GM20431 (cell line): ENCODE results near the gene KLF14.
"Not testable (repeated sequence)": the region's sequence is repeated elsewhere in the genome, so short reads cannot be mapped to it uniquely, and the experiment has no call there.

Source experiments
- in situ Hi-C: fragments of 300-500 bp; cut with MseI, MboI; formaldehyde crosslinking; loops from one replicate; pipeline ENCODE4 v1.15.0; 2020; ENCODE audit warnings: low sequenced_read_pairs; ENCODE audit not compliant: unreplicated experiment

KLF14 gene

DNA sequence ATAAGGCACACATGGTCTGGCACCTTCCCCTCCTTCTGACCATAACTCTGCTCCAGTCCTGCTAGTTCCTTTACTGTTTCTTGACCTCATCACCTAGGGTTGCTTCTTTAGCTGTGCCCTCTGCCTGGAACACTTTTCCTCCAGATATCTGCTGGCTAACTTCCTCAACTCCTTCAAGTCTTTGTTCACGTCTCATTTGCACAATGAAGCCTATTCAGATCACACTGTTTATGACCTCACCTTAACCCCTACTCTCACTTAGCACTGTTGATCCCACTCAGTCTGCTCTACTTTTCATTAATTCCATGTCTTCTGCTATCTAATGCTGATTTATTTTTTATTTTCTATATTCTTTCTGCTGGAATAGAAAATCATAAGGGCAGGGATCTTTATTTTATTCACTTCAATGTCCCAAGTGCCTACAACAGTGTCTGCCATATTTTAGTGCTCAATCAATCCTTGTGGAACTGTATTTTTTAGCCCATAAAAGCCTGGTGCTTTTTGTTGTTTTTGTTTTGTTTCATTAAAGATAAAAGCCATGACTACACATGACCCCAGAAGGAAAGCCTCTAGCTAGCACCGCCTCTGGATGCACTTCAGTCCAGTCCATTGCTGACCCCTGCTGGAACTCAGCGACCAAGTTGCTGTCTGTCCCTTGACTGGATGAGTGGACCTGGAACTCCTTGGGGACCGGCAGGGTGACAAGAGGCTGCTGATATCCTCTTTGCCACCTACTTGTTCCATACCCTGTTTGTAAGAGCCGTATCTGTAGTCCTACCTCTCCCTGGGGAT is 12.3 kb downstream of the KLF14 start:
- in situ Hi-C loops: no loop called here

DNA sequence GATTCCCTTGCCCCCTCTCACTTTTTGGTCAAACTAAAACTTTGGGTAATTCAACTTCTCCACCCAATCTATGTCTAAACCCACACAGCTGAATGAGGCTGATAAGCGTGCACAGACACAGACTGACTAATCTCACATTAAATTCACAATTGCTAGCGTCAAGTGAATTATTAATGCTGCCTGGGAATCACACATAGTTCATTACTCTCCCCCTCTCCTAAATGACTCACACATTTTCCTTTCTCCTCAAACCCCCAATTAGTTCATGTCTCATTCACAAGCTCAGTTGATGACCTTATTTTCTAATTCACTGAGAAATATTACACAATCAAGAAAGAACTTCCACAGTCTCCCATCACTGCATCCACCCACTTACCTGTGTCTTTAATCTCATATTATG is 14.5 kb downstream of the KLF14 start:
- in situ Hi-C loops: no loop called here

DNA sequence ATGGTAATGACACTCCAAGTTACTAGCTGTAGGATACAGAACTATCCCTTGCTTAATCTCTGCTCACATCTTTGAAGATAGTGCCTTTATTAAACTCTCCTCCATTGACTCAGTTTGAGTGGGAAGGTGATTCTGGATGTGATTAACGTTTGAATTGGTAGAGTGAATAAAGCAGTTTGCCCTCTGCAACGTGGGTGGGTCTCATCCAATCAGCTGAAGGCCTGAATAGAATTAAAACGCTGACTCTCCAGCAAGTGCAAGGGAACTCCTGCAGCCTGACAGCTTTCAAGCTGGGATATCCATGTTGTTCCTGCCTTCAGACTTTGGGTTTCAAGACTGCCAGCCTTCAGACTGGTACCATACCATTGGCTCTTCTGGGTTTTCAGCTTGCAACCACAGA is 21.6 kb downstream of the KLF14 start:
- in situ Hi-C loops: no loop called here

GRCh38 chr7:130708766-130709165 is 25.2 kb downstream of the KLF14 start:
- in situ Hi-C loops: no loop called here

GRCh38 chr7:130708001-130708400 is 26.0 kb downstream of the KLF14 start:
- in situ Hi-C loops: no loop called here

GRCh38 chr7:130703851-130704250 is 30.2 kb downstream of the KLF14 start:
- in situ Hi-C loops: no loop called here

- in situ Hi-C loops: no loop called here
Measured at GRCh38 chr7:130701650-130702049, 32.4 kb downstream of the KLF14 start.

- in situ Hi-C loops: no loop called here
Measured at GRCh38 chr7:130700760-130701159, 33.2 kb downstream of the KLF14 start.

DNA sequence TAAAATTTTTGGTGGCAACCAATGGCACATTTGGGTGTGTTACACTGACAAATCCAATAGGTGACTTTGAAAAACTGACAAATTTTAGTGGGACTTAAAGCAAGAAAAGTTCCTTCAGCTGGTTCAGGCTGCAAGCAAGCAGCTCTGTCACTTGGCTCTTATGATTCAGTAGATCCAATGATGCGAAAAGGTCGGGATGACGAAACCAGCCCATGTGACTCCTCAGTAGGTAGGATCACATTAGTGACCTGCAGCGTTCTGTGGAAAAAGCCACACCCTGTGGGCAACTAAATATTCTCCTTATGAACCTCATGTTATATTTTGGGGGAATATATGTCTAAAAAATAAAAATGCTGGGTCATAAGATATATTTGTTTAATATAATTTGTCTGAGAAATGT is 34.3 kb downstream of the KLF14 start:
- in situ Hi-C loops: no loop called here

GRCh38 chr7:130697820-130698219 is 36.2 kb downstream of the KLF14 start:
- in situ Hi-C loops: no loop called here

DNA sequence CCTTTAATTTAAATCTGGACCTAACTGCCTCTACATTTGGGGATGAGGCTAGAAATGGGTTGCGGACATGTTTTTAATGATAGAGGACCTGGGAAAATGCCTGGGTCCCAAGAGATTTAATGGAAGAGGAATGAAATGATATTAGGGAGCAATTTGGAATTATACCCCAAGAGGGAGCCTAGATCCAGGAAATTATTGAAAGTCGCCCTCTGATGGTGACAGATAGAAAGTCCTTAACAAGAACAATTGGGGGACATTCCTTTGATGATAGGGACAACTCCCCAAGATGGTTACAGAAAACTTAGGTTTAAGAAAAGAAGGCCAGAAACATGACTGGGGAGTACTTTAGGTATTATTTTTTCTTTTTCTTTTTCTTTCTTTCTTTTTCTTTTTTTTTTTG is 38.2 kb downstream of the KLF14 start:
- in situ Hi-C loops: no loop called here

- in situ Hi-C loops: not testable (repeated sequence)
Measured at GRCh38 chr7:130692396-130692795, 41.6 kb downstream of the KLF14 start.

GRCh38 chr7:130689683-130690082 is 44.3 kb downstream of the KLF14 start:
- in situ Hi-C loops: no loop called here

DNA sequence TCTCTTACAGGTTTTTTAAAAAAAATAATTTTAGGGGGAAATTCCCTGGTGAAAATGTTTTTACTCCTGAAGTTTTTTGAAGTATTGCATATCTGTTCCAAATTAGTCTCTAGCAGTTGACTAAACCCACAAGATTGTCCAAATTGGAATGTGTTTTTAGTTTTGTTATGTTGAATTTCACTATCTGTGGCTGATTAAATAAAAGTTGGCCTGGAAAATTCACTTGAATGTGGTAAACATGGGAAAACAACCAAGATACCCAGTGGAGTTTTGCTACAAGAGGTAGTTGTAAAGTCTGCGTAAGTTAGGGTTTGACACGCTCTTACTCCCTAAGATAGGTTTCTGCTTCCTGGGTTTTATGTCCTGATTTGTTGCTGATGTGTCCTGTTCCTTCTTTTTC is 51.0 kb downstream of the KLF14 start:
- in situ Hi-C loops: no loop called here
